Astrocyte (in vitro differentiated cells and primary cell): ENCODE measurements around the gene SGCE.

ENCODE experiments used
- EZH2 ChIP-seq: IDR thresholded peaks from 2 replicates; pipeline ENCODE4 v1.6.1; 2012; ENCODE audit warnings: mild to moderate bottlenecking, low read length, inconsistent platforms; ENCODE audit not compliant: insufficient read depth
- TF ChIP-seq, protein P1 (sequence below): IDR thresholded peaks from 2 replicates; pipeline ENCODE4 v1.5.1; 2011; ENCODE audit warnings: low read depth, mild to moderate bottlenecking, inconsistent platforms, low read length, moderate library complexity; ENCODE audit not compliant: insufficient read depth

DNA sequence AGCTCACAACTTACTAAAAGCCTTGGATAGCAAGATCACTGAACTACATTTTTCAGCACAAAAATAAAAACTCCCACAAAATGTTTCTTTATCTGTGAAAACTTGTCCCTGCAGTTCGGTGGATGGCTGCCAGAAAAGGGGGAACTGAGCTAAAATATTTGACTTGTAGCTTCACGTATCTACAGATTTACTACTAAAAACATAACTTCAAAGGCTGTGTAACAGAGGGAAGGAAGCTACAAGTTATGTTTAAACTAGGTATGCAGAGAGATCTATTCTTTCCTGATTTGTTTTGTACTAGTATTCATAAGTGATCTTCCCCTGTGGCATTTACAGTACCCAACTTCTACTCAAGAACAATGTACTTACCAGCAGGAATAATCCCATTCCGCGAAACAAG is 25.1 kb downstream of the SGCE start:
- TF ChIP-seq, protein P1, sequence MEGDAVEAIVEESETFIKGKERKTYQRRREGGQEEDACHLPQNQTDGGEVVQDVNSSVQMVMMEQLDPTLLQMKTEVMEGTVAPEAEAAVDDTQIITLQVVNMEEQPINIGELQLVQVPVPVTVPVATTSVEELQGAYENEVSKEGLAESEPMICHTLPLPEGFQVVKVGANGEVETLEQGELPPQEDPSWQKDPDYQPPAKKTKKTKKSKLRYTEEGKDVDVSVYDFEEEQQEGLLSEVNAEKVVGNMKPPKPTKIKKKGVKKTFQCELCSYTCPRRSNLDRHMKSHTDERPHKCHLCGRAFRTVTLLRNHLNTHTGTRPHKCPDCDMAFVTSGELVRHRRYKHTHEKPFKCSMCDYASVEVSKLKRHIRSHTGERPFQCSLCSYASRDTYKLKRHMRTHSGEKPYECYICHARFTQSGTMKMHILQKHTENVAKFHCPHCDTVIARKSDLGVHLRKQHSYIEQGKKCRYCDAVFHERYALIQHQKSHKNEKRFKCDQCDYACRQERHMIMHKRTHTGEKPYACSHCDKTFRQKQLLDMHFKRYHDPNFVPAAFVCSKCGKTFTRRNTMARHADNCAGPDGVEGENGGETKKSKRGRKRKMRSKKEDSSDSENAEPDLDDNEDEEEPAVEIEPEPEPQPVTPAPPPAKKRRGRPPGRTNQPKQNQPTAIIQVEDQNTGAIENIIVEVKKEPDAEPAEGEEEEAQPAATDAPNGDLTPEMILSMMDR, result no peak
- TF ChIP-seq EZH2, result no peak
